HG03342 (cell line): ENCODE measurements around the gene CIITA.
"Not testable (repeated sequence)": the region's sequence is repeated elsewhere in the genome, so short reads cannot be mapped to it uniquely, and the experiment has no call there.

Experiments used
- ATAC-seq: cut with Tn5 transposase; IDR thresholded peaks from one replicate; pipeline ENCODE4 v1.9.1; 2021; ENCODE audit warnings: mild to moderate bottlenecking, moderate library complexity; ENCODE audit not compliant: unreplicated experiment

The CIITA gene, protein sequence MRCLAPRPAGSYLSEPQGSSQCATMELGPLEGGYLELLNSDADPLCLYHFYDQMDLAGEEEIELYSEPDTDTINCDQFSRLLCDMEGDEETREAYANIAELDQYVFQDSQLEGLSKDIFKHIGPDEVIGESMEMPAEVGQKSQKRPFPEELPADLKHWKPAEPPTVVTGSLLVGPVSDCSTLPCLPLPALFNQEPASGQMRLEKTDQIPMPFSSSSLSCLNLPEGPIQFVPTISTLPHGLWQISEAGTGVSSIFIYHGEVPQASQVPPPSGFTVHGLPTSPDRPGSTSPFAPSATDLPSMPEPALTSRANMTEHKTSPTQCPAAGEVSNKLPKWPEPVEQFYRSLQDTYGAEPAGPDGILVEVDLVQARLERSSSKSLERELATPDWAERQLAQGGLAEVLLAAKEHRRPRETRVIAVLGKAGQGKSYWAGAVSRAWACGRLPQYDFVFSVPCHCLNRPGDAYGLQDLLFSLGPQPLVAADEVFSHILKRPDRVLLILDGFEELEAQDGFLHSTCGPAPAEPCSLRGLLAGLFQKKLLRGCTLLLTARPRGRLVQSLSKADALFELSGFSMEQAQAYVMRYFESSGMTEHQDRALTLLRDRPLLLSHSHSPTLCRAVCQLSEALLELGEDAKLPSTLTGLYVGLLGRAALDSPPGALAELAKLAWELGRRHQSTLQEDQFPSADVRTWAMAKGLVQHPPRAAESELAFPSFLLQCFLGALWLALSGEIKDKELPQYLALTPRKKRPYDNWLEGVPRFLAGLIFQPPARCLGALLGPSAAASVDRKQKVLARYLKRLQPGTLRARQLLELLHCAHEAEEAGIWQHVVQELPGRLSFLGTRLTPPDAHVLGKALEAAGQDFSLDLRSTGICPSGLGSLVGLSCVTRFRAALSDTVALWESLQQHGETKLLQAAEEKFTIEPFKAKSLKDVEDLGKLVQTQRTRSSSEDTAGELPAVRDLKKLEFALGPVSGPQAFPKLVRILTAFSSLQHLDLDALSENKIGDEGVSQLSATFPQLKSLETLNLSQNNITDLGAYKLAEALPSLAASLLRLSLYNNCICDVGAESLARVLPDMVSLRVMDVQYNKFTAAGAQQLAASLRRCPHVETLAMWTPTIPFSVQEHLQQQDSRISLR

DNA sequence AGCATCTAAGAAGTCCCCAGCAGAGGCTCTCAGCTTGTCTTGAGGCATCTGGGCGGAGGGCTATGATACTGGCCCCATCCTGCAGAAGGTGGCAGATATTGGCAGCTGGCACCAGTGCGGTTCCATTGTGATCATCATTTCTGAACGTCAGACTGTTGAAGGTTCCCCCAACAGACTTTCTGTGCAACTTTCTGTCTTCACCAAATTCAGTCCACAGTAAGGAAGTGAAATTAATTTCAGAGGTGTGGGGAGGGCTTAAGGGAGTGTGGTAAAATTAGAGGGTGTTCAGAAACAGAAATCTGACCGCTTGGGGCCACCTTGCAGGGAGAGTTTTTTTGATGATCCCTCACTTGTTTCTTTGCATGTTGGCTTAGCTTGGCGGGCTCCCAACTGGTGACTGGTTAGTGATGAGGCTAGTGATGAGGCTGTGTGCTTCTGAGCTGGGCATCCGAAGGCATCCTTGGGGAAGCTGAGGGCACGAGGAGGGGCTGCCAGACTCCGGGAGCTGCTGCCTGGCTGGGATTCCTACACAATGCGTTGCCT lies at the start of gene CIITA:
CIITA (plus strand) TSS at position 404 of the 543 bp plus-strand sequence; CDS start at position 533, 129 bp downstream.
- peak; percentile 48 for ATAC-seq

DNA sequence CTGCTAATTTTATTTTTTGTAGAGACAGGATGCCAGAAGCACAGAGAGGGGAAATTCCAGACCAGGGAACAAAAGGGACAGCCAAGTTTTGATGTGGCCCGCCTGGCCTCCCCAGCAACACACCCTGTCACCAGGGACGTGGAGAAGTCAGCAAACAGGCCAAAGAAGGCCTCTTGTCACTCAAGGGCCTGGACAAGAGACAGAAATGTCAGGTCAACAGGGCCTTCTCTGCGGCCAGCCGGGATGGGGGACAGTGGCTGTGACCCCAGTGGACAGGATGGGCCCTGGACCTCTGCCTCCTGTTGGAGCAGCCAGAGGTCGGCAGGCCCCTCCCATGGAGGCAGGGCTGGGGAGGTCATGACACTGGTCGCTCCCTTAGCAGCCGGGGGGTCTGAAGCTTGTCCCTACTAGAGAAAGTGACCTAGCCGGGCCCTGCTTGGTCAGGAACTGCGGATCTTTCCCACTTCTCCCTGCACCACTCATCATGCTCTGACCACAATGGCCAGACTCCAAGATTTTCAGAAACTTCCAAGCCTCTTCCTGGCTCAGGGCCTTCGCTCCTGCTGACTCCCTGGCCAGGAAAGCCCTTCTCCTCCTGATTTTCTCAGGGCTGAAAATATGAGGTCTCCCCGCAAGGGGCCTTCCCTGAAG lies 49.2 kb upstream of the CIITA start:
- ATAC-seq, result no peak

DNA sequence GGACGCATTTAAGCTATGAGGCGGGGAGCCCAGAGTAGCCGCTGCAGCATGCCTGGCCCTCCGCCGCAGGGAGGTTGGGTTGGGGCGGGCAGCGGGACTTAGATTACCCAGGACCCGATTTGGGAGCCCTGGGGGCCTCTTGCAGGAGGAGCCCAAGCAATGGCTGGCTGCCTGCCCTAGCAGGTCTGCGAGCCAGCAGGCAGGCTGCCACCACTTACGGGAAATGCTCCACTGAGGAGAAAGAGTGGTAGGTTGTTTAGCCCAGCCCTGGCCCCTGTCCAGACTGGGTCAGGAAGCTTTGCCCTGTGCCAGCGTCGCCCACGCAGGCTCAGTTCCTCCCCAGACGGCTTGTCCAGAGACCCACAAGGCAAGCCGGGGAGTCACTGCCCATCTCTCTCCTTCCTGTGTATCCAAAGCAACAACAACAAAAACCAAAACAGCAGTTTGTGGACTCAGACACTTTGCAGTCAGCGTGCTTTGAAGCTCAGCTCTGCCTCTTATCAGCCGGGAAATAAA lies 48.1 kb upstream of the CIITA start:
- ATAC-seq, result no peak

DNA sequence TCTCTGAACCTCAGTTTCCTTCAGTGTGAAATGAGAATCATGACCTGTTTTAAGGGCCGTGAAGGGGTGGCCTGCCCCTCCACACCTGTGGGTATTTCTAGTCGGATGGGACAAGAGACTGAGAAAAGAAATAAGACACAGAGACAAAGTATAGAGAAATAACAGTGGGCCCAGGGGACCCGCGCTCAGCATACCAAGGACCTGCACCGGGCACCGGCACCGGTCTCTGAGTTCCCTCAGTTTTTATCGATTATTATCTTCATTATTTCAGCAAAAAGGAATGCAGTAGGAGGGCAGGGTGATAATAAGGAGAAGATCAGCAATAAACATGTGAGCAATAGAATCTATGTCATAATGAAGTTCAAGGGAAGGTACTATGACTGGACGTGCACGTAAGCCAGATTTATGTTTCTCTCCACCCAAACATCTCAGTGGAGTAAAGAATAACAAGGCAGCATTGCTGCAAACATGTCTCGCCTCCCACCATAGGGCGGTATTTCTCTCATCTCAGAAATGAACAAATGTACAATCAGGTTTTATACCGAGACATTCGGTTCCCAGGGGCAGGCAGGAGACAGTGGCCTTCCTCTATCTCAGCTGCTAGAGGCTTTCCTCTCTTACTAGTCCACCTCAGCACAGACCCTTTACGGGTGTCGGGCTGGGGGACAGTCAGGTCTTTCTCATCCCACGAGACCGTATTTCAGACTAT lies 47.5 kb upstream of the CIITA start:
- not testable (repeated sequence) for ATAC-seq

DNA sequence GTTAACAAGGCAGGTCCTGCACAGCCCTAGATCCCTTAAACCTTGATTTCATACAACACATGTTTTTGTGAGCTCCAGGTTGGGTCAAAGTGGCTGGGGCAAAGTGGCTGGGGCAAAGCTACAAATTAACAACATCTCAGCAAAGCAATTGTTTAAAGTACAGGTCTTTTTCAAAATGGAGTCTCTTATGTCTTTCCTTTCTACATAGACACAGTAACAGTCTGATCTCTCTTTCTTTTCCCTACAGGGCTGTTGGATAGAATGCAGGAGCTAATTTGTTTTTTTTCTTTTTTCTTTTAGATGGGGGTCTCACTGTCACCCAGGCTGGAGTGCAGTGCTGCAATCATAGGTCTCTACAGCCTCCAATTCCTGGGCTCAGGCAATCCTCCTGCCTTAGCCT lies 46.8 kb upstream of the CIITA start:
- not testable (repeated sequence) for ATAC-seq

DNA sequence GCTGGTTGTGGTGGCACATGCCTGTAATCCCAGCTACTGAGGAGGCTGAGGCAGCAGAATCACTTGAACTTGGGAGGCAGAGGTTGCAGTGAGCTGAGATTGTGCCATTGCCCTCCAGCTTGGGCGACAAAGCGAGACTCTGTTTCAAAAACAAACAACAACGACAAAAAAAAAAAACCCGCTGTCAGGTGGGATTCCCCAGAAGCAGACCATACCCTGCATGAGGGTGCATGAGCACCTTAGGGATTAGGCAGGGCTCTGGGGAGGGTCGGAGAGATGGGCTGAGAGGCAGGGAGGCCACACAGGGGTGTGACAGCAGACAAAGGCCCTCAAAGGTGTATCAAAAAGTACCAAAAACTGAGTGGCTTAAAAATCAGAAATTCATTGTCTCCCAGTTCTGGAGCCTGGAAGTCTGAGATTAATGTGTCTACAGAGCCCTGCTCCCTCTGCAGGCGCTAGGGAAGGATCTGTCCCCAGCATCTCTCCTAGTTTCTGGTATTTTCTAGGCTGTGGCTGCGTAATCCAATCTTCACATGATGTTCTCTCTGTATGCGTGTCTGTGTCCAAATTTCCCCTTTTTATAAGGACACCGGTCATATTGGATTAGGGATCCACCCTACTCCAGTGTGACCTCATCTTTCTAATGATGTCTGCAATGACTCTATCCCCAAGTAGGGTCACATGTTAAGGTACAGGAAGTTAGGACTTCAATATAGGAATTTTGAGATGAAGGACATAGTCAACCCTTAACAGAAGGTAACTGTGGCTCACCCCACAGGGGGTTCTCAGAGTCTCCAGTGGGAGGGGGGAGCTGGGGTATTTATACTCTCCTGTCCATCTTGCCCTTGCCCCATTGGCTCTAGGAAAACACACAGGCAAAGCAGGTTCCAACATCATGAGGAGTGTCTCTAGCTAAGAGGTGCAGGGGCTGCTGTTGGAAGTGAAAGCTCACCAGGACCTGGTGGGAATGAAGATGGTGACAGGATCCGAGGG lies 44.8 kb upstream of the CIITA start:
- no peak for ATAC-seq

DNA sequence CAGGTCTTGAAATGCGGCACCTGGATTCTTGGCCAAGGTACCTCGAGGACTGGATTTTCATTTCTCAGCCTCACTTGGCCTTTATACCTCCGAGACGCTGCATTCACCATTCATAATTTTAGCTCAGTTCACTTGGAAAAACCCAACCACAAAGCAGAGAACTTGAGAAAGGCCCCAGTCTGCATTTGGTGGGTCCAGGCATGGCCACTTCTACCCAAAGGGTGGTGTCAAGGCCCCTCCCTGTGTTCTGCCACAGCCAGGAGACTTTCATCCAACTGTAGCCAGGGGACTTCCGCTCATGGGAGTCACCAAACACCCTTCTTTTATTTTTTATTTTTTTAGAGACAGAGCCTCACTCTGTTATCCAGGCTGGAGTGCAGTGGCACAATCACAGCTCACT lies 43.7 kb upstream of the CIITA start:
- ATAC-seq, result no peak

DNA sequence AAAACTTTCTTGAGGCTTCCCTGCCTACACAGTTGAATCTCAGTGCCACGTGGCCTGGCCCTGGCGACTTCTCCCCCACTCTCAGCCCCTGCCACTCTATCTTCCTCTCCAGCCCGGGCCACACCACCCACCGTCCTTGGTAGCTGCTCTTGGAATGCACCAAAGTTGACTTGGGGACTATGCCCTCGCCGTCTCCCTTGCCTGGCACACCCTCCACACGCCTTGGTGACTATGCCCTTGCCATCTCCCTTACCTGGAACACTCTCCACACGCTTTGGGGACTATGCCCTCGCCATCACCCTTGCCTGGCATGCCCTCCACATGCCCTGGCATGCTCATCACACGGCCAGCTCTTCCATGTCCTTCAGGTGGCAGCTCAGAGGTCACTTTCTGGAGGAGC lies 42.9 kb upstream of the CIITA start:
- ATAC-seq, result no peak

DNA sequence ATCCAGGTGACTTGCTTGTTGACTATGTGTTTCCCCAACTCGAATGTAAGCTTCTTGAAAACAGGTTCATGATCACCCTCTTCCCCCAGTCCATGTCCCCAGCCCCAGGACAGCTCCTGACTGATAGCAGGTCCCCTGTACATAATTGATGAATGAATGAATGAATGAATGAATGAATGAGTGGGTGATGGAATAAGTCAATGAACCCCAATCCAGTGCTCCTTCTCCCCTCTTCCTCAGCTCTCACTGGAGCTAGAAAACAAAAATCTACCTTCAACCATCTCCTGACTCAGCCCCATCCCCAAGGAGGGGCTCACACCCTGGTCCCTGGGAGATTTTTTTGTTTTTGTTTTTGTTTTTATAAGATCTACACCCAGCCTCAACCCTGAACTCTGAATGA lies 42.2 kb upstream of the CIITA start:
- ATAC-seq, result no peak

DNA sequence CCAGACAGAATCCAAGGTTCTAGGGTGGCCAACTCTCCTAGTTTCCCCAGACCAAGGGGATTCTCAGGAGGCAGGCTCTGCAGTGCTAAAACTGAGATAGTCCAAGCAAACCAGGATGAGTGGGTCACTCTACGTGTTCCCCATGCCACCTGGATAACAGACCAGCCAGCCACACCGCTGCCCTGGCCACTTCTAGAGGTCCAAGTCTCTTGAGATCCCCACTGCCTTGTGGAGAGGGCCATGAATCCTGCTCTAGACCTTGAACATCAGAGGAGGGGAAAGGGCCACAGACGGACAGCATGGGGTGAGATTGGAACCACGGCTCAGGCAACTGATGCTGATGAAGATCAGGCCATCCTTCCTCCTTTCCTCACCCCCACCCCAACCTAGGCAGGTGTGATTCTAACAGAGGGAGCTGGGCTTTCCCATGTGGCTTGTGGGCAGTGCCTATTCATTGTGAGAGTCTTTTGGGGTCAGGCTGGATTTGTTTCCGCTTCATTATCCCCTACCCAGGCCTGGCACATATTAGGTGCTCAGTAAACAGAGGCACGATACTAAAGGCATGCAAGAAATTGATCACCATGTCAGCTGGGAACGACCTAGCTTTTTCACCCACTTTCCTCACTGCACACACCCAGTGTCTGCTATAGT lies 41.6 kb upstream of the CIITA start:
- no peak for ATAC-seq

DNA sequence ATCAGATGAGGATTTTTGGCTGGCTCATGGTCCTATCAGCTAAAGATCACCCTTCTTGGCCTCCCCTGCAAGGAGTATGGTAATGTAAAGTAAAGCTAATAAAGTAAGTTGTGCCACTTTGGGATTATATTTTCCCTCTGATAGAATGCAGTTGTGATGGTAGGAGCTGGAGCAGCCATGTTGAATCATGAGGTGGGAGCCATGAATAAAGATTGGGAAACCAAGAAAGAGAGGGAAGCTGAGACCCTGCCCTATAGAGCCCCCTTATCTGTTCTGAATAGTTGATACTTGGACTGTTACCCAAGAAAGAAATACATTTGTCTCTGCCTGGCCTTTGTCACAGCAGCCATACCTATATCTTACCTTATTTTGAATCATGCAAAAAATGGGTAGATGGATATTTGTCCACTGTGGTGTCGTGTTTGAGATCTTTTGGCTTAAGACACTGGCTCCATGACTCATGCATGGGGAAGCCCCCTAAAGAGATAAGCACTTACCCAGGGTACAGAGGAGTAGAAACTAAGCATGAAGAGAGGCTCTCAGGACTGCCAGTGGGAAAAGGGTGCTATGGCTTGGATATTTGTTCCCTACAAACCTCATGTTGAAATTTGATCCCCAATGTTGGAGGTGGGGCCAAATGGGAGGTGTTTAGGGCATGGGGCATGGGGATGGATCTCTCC lies 40.7 kb upstream of the CIITA start:
- no peak for ATAC-seq

DNA sequence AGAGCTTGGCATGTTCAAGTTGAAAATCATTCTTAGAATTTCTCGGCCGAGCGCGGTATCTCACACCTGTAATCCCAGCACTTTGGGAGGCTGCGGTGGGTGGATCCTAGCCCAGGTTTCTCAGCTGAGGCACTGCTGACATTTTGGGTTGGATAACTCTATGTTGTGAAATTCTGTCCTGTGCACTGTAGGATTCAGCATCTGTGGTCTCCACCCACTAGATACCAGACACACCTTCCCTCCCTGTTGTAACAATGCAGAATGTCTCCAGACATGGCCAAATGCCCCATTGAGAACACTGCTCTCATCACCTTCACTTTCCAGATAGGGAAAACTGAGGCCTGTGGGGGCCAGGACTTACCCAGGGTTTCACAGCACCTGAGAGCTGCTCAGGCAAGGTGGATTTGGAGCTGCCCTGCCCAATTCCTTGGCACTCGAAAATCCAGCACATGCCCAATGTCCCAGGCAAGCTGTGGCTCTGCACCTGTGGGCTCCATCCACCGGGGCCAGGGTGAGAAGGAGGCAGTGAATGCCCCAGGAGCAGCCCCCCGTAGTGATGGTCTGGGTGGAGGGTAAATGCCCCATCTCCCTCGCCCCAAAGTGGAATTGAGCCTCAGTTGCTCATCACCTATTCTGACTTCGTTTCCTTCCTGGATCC lies 38.3 kb upstream of the CIITA start:
- no peak for ATAC-seq

DNA sequence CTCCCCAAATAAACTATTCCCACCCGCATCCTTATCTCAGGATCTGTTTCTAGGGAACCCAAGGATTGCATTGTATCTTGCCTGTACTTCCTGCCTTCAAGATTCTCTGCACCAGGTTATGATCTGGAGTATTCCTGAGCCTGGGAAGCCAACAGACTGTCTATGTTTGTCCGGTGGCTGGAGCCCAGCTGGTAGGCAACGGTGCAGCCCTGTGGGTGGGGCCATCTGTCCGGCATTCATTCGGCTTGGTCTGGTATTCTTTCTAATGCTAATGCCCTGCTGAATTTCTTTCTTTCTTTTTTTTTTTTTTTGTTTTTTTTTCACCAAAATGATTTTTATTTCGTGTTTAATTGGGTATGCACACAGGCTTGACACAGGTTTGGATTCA lies 37.7 kb upstream of the CIITA start:
- no peak for ATAC-seq

DNA sequence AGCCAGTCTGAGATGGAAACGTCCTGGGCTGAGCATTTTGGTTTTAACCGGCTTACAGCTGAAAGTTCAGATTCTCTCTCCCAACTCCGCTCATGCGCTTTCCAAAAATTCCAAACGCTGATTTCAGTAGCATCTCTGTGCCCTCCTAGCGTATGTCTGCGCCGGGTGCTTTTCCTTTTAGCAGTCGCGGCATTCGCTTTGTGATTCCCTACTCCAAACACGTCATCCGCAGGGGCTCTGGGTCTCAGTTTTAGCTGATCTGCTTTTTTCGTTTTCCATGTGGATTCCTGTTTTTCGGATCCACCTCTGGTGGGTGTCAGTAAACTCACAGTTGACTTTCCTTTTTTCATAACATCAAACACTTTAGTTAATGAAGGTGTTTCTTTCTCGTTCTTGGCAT lies 36.3 kb upstream of the CIITA start:
- ATAC-seq, result no peak

DNA sequence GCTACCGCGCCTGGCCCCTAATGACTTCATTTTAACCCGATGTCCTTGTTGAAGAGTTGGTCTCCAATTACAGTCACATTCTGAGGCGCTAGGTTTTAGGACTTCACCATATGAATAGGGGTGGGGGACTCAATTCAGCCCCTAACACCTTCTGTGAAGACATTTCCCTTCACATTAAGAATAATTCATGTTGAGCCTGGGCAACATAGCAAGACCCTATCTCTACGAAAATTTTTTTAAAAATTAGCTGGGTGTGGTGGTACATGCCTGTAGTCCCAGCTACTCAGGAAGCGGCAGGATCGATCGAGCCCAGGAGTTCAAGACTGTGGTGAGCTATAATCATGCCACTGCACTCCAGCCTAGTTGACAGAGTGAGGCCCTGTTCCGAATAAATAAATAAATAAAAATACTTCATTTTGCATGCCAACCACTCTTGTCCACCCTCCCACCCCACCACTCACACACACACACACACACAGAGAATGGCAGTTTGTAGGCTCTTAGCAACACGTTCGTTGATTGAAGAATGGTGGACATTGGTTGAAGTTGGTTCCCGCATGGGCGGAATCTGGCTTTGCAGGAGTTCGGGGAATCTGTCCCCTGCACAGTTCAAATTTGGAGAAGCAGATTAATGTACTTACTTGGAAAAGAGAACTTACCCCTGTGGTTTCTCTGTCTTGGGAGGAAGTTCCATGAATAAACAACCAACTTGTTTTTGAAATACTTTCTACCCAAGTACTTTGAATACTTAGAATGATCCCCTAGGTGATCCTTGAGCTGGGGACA lies 30.6 kb upstream of the CIITA start:
- no peak for ATAC-seq

DNA sequence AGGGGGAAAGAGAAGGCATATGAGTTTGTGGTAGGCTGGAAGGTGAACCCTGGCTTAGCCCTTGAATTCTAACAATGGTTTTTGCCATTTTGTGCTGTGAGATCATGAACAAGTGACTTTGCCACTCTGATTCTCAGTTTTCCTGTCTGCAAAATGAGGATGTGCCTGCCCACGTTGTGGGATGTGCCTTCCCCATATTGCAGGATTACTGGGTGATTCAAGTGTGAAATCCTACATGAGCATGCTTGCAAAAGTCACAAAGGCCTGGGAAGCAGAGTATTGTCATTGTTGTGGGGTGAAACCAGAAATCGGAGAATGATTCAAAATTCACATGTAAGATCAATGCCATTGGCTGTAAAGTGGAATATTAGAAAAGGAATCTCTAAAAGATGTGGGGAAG lies 29.8 kb upstream of the CIITA start:
- no peak for ATAC-seq
